ENCODE measurements around the gene NR1H4.
"Not testable (repeated sequence)": the region's sequence is repeated elsewhere in the genome, so short reads cannot be mapped to it uniquely, and the experiment has no call there.

The NR1H4 gene

DNA sequence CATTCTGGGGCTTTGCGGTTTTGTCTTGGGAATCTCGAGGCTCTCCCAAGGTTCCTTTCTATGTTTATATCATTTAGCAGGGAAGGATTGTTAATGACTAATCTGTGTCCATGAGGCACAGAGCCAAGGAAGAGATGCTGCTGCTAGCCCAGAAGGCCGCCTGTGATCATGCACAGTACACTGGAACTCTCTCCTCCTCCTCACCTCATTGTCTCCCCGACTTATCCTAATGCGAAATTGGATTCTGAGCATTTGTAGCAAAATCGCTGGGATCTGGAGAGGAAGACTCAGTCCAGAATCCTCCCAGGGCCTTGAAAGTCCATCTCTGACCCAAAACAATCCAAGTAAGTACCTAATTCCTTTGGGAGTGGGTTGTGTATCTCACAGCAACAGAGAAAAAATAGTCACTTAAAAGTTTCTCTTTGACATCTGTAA is at the start of gene NR1H4:
TSS of gene NR1H4 (plus strand) at position 151 of the 435 bp plus-strand sequence. CDS start 19,458 bp downstream, outside the sequence.
- DNase-seq (ENCODE audit: low read depth in 1 of 2, low spot score in 1 of 2): no peak

GRCh38 chr12:100426145-100426544 is 47.5 kb upstream of the NR1H4 start:
- no peak for DNase-seq (ENCODE audit: low read depth in 1 of 2, low spot score in 1 of 2)

- DNase-seq (ENCODE audit: low read depth in 1 of 2, low spot score in 1 of 2): no peak
These were observed 46.6 kb upstream of the NR1H4 start for GRCh38 chr12:100427078-100427477.

DNA sequence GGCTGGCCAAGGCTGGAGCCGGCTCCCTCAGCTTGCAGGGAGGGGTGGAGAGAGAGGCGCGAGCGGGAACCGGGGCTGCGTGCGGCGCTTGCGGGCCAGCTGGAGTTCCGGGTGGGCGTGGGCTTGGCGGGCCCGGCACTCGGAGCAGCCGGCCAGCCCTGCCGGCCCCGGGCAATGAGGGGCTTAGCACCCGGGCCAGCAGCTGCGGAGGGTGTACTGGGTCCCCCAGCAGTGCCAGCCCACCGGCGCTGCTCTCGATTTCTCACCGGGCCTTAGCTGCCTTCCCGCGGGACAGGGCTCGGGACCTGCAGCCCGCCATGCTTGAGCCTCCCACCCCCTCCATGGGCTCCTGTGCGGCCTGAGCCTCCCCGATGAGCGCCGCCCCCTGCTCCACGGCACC is 43.4 kb upstream of the NR1H4 start:
- DNase-seq (ENCODE audit: low read depth in 1 of 2, low spot score in 1 of 2): not testable (repeated sequence)

GRCh38 chr12:100433701-100434100 is 40.0 kb upstream of the NR1H4 start:
- DNase-seq (ENCODE audit: low read depth in 1 of 2, low spot score in 1 of 2): no peak

- no peak for DNase-seq (ENCODE audit: low read depth in 1 of 2, low spot score in 1 of 2)
These were observed 39.5 kb upstream of the NR1H4 start for GRCh38 chr12:100434177-100434576.

DNA sequence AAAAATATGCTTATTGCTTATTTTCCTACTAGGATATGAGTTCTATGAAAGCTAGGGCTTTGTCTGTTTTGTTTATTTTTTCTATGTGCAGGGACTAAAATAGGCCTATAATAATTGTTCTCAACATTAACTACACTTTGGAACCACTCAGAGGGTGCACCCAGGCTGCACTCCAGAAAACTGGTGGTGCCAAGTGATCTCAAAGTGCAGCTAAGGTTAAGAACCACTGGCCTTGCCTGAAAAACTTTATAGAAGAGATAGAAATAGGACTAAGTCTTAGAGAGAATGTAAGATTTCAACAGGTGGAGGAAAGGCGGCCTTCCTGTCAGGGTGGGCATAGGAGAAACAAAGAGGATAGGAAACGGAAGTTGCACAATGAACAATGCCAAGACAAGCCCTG is 37.7 kb upstream of the NR1H4 start:
- DNase-seq (ENCODE audit: low read depth in 1 of 2, low spot score in 1 of 2): no peak

DNA sequence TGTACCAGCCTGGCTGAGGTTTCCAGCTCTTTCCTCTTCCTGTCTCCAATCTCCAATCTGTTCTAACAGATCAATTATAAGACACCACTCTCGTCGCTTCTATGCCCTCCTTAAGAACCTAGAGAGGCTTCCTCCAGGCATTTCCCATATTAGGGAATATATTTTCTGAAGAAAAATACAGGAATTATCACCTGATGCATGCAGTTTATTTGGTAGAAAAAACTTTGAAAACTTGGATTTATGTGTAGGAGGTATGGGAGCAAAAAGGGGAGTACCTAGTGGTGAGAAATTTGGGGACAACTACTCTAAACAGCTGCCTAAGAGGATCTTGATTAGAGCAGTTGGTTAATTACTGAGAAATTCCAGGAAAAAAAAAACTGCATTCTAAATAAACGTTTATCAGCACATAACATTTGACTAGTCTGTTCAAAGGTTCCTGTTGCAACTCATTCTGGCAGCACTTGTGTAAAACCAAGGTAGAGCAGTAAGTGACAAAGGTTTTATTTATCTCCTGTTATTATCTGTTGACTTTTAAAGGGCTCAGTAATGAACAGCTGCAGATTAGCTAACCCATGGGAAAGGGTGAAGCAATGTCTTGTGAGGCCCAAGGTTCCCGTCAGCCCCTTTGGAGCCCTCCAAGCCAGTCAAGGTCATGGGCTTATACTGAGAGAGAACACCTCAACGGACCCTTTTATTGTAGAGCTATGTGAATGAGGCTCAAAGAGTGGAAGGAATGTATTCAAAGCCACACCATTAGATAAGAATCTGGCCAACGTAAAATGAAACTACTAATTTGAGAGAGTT is 36.4 kb upstream of the NR1H4 start:
- no peak for DNase-seq (ENCODE audit: low read depth in 1 of 2, low spot score in 1 of 2)

- no peak for DNase-seq (ENCODE audit: low read depth in 1 of 2, low spot score in 1 of 2)
These were observed 33.9 kb upstream of the NR1H4 start for GRCh38 chr12:100439797-100440196.

DNA sequence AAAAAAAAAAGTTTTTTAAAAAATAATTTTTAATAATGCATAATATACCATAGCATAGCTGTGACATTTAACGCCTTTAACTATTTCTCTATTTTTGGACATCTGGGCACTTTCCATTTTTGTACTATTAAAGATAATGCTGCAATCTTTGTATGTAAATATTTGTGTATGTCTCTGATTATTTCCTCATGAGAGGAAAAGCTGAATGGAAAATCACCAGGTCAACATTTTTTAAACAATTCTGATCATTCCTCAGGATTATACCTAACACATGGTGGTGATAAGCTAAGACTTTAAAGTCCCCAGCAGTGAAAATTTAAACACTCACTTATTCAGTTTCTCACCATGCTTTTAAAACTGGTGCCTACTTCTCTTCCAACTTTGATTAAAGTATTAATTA is 31.3 kb upstream of the NR1H4 start:
- DNase-seq (ENCODE audit: low read depth in 1 of 2, low spot score in 1 of 2): no peak

- no peak for DNase-seq (ENCODE audit: low read depth in 1 of 2, low spot score in 1 of 2)
These were observed 30.2 kb upstream of the NR1H4 start for GRCh38 chr12:100443434-100443833.

DNA sequence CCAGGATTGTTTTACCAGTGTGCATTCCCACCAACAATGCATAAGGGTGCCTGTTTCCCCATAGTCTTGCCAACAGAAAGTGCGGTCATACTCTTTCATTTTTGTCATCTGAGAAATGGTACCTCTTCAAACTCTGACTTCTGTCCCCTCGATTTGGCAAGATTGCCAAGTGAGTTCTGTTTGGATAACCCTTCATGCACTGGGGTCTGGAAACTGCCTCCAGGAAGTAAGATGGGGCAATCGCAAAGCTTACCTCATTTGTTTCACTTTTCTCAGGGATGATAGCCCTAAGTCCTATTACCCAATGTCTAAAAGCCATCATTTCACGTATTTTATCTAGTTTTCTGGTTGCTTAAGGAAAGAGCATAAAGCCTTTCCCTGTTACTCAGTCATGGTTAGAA is 28.6 kb upstream of the NR1H4 start:
- no peak for DNase-seq (ENCODE audit: low read depth in 1 of 2, low spot score in 1 of 2)

- no peak for DNase-seq (ENCODE audit: low read depth in 1 of 2, low spot score in 1 of 2)
These were observed 26.3 kb upstream of the NR1H4 start for GRCh38 chr12:100447381-100447780.

GRCh38 chr12:100448656-100449055 is 25.0 kb upstream of the NR1H4 start:
- DNase-seq (ENCODE audit: low read depth in 1 of 2, low spot score in 1 of 2): no peak

GRCh38 chr12:100450735-100451134 is 22.9 kb upstream of the NR1H4 start:
- no peak for DNase-seq (ENCODE audit: low read depth in 1 of 2, low spot score in 1 of 2)

DNA sequence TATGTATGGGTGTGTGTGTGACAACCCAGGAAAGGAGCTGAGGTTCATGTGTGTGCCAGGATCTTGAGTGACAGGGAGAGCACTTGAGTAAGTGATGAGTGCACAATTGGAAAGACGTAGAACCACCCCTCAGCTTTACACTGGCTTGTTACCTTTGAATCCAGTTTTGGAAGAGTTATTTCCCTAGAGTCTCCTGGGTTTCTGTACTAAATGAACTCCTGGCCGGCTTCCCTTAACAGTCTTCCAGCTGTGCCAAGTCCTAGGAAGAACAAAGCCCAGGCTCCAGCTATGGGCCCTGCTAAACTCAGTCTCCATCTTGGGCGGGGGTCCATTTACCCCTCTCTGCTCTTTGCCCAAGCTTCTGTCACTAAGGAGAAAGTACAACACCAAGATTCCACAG is 19.7 kb upstream of the NR1H4 start:
- DNase-seq (ENCODE audit: low read depth in 1 of 2, low spot score in 1 of 2): no peak

DNA sequence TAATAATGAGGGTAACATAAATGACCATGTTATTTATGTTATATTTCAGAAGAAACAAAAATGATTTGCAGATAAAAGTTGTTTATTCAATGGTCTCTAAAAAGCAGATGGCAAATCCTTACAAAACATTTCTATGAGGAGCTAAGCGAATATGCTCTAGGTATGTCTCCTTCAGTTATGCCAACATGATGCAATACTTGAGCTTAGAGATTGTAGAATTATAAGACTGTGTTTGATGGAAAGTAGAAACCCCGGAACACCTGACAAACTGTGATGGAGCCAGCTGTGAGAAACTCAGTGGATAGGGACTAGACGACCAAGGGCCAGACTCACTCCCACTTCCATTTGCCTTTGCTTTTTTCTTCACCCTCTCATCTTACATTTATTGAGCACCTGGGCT is 17.8 kb upstream of the NR1H4 start:
- no peak for DNase-seq (ENCODE audit: low read depth in 1 of 2, low spot score in 1 of 2)

DNA sequence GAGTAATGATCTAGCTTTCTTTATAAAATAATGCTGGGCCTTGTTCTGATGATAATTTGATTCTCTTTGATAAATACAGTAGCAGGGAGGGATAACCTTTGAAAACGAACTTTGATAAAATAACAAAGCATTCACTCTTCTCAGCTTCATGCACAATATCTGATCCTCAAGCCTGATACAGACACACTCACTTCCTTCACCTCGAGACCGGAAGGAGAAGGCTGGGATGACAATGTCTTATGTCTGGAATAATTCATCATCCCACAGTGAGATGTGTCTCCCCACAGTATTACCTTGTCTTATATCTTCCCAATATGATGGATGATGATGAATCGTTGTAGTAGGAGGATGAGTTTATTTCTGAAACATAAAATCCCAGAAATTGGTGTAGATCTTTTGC is 15.5 kb upstream of the NR1H4 start:
- no peak for DNase-seq (ENCODE audit: low read depth in 1 of 2, low spot score in 1 of 2)

DNA sequence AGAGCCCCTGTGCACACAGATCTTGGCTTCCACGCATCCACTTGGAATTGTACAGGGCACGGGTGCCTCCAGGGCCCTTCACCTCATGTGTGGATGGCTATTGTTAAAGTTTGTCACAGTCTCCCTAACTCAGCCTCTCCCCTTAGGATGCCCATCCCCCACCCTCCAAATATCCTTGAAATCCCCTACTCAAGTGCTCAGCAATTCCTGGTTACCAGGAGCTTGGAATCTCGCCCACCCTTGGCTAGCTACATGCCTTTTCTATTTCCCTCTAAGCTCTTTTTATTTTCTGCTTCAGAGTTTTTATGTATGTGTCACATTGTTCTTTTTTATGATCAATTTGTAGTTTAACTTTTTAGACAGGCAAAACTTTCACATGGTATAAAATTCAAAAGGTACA is 13.0 kb upstream of the NR1H4 start:
- no peak for DNase-seq (ENCODE audit: low read depth in 1 of 2, low spot score in 1 of 2)

GRCh38 chr12:100461330-100461973 is 12.2 kb upstream of the NR1H4 start:
- DNase-seq (ENCODE audit: low read depth in 1 of 2, low spot score in 1 of 2): no peak

DNA sequence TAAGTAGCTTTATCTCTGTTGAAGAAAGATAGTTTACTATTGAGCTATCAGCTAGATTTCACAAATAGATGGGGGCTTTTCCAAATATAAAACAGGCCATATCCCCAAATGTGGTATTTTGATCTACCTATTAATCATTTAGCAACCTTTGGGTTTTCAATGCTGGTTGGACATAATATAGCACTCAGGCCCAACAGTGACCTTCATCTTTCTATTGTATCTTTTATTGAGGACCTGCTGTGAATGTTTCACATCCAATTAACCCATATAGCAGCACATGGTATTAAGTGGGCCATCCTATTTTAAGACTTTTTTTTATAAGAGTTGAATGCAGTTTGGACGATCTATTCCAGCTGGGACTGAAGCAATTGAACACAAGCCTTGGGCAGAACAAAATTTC is 10.0 kb upstream of the NR1H4 start:
- no peak for DNase-seq (ENCODE audit: low read depth in 1 of 2, low spot score in 1 of 2)

DNA sequence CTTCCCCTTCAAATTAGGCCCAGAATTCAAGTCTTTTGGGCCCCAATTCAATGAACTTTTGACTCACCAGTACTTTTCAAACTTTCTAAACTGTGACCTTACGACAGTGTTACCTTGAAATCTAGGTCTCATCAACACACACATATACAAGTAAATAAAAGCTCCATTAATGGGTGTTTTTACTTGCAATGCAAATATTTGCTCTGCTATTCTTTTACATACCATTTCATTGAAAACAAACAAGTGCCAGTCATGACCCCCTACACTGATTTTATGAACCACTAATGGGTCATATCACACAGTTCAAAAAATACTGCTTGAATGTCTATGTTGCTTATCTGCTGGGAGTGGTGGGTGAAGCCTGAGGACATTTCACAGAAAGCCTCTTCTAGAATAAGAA is 9.1 kb upstream of the NR1H4 start:
- DNase-seq (ENCODE audit: low read depth in 1 of 2, low spot score in 1 of 2): no peak

DNA sequence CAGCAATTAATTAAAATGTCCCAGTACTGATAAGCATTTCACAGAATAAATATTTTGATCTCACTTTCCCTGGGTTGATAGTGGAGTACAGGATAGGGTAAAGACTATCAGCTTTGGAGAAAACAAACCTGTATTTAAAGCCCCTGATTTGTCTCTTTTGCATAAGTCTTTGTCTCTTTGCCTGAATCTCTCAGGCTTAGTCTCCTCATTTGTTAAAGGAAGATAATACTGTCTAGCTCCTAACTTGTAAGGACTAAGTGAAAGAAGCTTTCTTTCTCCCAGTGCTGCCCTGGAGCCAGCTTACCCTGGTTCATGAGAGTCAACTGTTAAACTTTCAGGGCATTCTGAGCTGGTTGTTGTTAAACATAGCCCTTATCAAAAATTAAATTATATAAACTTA is 5.5 kb upstream of the NR1H4 start:
- no peak for DNase-seq (ENCODE audit: low read depth in 1 of 2, low spot score in 1 of 2)

Data from stimulated activated CD4-positive, alpha-beta T cell treated with anti-CD3 and anti-CD28 coated beads, Interleukin-15, amount 100 ng/mL, for 1 hour (primary cell).